NCI-H1417 (cell line): Measurements from ENCODE around the gene ADORA1.
A peak's percentile ranks its signal among the peaks of the same experiment; 100 is the strongest.

Experiments
- DNase-seq, 3 experiments: peaks; one replicate each; lab custom pipeline; 2025; lab: John Stamatoyannopoulos, UW

Gene ADORA1

DNA sequence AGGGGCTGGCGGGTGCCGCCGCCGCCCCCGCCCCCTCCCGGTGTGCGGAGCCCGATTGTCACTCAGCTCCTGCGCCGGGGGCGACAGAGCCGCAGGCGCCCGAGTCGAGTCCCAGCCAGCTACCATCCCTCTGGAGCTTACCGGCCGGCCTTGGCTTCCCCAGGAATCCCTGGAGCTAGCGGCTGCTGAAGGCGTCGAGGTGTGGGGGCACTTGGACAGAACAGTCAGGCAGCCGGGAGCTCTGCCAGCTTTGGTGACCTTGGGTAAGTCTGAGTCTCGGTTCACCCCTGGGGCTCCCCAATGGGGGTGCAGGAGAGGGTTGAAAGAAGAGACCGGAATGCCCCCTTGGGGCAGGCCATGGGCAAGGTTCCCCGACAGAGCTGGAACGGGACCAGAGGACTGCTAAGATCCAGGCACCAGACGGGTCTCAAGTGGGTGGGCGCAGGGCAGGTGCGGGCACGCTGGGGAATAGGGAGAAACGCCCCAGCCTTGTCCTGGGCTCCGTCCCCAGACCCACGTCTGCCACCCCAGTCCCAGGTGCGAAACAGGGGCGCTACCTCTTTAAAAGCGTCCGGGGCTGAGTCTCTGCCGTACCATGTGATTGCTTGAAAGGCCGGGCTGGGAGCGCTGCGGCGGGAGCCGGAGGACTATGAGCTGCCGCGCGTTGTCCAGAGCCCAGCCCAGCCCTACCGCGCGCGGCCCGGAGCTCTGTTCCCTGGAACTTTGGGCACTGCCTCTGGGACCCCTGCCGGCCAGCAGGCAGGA is at the start of gene ADORA1:
TSS of gene ADORA1 (plus strand) at position 61 of the 765 bp plus-strand sequence. CDS start 1,116 bp downstream, outside the sequence.
- peak; percentile 55 to 66 (median 60) for DNase-seq

DNA sequence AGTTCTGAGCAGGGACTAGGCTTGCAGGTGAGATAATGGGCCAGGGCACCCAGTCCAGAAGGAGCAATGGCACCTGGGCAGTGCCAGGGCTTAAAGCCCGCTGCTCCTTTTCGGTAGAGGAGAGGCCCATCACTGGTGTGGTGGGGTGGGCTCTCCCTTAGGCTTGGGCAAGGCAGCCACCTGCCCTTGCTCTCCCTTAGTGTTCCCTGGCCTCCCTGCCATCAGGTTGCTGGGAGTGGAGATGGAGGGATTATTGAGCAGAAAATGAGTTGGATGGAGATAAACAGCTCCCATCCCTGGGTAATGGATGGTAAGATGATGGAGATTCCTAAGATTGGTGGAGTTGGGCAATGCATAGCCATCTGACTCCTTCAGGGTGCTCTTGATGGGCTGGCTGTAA is 49.6 kb upstream of the ADORA1 start:
- no peak for DNase-seq

DNA sequence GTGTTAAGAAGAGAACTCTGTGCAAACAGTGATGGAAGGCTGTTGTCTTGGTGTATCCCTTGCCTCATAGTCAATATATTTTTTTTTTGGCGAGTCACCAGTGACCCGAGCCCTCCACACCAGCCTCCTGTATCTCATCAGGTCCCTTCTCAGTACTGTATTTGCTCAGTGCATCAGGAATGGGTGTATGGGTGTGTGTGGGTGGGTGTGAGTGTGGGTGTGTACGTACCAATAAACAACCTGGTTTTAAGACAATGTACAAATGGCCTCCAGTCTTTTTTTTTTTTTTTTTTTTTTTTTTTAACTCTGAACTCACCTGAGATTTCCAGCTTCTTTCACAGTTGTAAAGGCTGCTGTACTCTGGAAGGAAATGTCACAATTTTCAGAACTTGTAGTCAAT is 49.0 kb upstream of the ADORA1 start:
- no peak for DNase-seq

DNA sequence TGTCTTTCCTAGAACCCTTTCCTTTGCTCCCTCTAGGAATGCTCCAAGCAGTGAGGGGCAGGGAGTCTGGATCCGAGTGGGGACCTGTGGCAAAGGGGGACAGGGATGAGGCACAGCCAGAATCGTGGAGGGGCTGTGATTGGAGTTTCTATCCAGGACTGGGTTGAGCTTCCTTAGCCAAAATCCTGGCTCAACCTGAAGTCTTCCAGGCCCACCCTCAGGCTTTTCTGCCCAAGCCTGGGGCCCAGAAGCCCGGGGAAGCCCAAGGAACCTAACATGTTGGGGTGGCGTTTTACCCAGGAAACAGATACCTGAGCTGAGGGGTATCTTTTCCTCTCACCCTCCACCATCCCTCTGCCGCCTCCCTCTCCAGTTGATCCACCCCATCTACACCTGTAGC is 47.1 kb upstream of the ADORA1 start:
- DNase-seq, result no peak

DNA sequence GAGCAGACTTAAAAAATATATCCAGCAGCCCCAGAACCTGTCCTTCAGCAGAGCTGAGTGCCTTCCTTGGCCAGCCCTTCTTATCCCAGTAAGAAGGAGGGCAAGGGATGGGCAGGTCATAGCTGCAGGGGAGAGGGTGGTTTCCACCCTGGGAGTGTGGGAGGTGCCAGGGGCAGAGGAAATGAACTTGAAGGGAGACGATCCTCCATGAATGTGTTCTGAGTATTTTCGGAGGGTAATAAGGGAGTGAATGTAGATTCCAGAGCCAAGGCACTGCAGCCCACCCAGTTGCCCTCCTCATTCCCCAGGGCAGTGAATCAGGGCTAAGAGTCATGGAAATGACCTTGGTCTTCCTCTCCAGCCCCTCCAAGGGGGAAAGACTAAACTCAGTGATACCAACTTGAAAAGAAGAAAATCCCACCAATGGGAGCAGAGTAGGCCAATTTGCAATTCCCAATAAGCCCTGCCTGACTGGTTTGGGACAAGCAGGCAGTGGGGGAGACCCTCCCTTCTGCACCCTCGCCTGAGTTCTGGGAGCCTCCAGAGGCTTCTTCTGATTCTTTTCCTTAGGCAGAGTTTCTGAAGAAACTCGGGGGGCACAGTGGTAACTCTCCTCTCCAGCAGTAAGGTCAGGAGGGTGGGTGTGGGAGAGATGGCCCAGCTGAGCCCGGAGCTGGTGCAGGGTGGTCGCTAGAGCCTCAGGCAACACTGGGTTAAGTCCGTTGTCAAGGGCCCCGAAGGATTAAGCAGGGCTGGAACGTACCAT is 45.9 kb upstream of the ADORA1 start:
- no peak for DNase-seq

DNA sequence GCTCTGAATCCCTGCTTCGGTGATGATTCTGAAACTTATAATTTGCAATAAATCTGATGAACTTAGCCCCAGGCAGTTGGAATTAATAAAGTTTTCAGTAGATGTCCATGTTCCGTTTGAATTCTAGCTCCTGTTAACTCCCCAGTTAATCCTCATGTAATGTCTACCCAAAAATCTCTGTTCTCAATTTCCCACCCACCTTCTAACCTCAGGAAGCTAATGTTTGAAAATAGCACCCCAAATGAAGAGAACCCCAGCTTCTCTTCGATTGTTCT is 45.4 kb upstream of the ADORA1 start:
- DNase-seq, result no peak

DNA sequence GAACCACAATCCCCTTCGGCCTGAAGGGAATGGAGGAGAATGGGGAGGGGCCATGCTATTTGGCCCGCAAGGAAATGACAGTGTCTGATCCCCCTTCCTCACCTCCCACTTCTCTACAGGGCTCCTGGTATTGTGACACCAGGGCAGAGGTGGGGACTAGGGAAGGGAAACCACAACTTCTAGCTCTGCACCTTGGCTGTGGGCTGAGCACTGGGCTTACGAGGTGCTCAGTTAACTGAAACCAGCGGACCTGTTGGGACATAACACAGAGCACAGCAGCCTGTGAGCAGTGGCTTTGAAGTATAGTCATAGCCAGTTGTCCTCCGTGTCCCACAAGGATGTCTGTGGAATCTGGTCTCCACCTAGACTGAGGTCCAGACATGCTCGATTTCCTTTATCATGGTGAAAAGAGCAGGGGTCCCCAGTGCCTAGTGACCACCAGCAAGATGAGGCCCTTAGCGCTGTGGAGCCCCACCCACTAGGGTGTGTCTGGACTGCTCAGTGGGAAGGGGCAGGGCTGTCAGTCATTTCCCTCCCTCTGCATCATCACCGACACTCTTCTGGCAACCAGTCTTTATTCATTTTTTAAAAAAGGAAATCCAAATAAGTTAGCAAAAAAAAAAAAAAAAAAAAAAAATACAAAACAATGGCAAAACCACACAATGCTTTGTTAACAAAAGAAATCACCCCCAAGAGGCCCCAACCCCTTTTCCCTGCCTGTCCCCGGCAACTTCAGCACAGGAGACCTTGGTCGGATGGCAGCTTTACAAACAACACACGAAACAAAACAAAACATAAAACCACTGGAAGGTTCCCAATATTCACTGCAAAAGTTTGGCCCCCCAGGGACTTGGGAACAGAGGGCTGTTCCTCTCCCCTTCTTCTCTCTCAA is 44.7 kb upstream of the ADORA1 start:
- no peak for DNase-seq

DNA sequence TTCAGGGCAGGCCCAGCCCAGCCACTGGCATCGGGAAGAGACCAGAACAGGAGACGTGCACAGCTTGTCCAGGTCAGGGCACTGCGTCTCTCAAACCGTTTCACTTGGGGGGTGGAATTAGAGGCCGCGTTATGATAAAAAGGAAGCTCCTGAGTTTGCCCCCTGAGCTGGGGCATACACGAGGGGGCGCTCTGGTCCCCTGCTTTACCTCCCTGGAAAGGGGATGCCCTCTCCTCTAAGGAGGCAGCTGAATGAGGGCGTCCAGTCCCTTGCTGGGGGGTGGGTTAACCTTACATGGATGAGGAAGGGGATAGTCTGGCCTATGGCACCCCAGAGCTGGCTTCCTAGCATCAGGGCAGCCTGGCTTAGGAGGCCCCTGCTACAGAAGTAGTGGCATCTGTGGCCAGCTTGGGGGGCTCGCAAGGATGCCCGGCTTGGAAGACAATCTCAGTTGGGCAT is 44.0 kb upstream of the ADORA1 start:
- DNase-seq, result no peak

DNA sequence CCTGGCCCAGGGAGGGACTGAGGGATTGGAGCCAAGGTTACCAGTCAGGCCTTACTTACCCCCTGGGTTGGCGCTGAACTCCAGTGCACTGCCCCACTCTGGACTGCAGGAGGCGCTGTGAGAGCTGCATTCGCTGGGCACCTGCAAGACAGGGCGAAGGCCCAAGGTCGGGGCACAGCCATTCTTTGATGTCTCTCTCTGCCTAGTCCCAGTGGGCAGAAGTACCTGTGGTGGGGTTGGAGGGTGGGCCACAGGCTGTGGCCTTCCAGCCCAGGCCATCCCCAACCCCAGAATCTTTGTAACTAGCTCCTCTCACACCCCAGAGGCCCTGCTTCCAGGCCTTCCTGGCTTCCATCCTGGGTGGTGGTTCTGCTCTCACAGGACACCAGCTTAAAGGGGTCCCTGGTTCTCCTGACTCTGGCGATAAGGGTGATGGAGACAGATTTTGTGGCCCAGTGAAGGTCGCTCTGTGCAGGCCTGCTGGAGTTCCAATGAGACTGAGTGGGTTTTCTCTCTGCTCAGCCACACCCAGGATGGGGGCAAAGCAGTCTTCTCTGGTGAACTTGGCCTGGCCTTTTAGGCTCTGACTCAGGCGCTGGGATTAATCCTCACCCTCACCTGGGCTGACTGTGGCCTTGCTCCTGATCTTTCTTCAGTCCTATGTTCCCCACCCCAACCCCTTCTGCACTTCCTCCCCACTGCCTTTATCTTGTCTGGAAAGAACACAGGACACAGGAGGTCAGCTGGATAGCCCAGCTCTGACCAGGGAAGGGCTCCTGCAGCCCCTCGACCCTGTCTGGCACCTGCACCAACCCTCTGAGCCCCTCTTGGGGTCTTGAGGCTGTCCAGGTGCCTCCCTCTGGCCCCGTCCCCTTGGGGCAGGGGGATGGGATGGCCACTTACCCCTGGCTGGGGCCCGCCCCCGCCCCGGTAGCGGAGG is 42.7 kb upstream of the ADORA1 start:
- peak in 1 of 3 experiments; percentile 12 for DNase-seq

DNA sequence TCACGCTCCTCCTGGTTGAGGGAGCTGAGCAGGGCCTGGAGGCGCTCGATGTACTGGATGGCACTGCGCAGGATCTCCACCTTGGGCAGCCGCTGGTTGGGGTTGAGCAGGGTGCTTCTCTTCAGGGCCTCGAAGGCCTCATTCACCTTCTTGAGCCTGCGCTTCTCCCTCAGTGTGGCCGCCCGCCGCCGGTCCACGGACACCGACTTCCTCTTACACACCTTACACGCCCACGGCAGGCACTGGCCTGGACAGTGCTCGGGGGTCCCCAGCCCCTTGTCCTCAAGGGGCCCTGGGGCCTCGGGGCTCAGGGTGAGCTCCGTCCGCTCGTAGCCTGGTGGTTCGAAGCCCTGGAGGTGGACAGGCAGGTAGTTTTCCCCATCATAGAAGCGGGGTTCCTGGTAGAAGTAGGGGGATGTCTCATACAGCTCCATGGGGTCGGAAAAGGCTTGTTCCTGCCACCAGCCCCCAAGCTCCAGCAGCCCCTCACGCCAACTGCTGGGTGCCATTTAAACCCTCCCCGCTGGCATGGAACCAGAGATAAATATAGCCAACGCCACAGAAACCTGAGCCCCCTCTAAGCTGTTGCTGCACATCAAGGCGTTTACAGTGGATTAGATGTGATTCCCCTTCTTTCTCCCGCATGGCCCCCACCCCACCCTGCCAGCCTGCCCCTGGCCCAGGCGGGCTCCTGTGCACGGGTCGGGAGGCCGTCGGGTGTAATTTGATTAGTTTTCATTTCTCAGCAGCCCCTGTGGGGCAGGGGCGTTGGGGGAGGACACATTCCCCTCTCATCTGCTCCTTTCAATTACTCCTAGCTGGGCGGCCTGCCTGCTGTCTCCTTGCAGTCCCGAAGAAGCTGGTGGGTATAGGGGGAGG is 41.8 kb upstream of the ADORA1 start, which contains the start of gene MYOG:
TSS of gene MYOG (minus strand) at position 485 of the 879 bp plus-strand sequence. CDS start at position 434, 51 bp downstream.
- no peak for DNase-seq

DNA sequence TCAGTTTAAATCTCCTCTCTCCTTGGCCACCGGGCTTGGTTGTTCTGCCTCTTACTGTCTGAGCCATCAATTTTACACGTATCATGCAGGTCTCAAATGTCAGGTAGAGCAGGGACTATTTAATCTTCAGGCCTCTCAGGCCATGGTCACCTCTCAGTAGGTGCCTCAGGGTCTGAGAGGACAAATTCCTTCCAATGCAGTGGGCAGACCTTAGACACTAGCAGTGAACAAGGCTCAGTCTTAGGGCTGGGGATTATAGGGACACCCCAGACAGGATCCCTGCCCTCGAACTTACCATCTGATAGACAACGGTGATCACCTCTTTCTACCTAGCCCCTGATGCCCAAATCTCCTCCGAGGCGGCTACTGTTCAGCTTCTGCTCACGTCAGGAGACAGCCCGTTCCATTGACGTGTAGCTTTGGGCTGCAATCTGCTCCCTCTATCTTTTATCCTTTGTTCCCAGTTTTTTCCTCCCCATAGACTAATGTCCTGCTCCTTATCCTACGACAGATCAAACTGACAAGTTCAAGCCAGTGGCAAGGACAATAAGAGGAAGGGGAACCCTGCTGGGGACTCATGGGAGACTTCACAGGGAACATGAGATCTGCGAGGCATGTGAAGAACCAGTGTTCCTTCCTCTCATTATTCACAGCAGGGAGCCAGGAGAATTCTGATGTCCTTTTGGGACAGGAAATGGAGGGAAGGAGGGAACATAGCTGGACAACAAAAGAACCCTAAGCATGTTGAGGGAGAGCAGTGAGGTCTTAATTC is 40.3 kb upstream of the ADORA1 start:
- peak in 1 of 3 experiments; percentile 7 for DNase-seq

DNA sequence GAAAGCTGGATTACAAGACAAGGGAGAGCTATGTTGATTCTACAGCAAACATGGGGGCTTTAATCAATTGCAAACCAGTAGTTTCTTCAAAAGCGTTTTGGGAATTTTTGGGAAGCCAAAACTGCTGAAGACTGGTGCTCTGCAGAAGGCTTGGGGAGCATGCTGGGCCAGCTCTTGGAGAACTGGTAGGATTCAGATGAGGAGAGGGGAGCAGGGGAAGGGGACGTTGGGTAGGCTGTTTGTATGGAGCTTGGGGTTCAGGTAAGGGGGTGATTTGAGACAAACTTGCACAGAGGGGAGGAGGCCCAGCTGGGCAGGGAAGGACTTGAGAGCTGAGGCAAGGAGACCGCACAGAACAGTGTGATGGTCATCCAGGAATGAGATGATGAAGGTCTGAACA is 39.1 kb upstream of the ADORA1 start:
- DNase-seq, result no peak

DNA sequence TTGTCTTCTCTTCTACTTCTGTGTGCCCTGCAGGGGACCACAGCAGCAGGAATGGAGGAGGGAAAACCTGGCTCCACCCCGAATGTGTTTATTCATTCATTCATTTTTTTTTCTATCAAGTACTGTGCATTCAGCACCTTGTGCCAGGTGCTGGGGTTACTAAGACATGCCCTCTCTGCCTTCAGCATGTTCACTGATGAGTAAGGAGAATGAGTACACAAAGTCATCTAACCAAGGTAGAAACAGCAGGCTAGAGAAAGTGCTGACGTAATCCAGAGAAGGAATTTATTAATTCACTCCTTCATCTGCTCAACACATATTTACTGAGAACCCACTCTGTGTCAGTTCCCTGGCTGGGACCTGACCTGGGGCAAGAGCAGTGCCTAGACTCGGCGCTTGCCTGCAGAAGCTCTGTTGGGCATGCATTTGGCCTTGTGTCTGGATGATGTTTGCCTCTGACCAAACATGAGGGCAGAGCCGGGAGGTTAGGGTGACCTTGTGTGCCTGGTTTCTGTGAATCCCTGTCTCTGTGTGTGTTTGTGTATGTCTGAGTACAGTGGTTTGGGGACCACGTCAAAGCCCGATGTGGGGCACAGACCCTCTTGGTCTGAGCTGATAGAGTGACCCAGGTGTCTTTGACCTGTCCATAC is 38.4 kb upstream of the ADORA1 start:
- DNase-seq, result no peak

DNA sequence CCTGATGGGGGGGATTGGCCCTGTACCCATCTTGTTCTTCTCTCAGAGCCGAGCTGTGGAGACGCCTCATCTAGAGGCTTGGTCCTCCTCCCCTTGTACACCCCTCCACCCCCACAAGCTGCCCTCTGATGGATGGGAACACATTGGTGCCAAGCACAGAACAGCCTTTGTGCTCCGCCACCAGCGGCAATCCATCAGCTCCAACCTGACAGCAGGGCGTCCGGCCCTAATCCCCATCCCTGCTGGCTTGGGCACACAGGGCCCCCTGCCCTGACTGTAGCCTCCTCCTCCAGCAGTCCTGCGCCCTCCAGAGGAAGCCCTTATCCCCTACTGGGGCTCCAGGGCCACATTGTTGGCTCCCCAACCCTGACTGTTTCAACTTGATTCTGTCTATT is 37.9 kb upstream of the ADORA1 start:
- DNase-seq, result no peak

DNA sequence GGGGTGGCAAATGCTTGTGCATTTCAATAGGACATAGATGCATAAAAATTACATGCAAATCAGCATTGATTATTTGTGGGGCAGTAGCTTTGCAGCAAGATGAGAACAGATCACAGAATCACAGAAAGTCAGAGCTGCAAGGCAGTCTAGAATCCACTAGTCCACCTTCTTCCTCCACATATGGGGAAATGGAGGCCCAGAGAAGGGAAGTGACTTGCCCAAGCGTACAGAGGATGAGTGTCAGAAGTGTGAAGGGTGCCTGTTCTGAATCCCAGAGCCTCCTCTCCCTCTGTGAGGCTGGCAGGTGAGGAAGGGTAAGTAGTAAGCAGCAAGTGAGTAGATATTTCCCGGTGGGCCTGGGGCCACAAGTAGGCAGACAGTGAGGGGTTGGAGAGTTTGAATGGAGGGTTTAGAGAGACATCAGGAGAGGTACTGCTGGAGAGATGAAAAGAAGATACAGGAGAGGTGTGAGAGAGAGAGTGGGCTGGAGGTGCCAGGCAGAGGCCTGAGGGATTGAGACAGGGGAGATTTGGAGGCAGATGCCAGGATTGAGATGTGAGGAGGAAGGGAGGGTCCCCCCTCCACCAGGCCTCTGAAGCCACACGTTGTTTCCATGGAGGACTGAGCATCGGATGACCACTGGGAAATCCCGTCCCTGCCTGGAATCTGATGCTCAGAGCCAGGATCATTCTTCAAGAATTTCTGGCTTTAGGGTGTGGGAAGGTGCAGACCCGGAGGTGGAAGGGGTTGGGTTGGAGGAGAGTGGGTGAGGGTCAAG is 36.9 kb upstream of the ADORA1 start:
- no peak for DNase-seq

DNA sequence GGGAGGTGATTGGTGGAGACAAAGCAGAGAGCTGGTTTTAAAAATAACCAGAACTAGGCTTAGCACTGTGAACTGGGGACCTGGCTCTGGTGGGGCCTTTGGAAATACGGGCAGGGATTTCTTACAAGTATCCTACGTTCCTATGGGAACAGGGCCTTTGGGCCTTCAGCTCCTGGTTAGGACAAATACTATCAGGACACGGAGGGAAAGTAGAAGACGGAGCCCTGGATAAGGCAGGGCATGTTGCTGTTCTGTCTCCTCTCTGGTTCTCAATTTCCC is 36.4 kb upstream of the ADORA1 start:
- no peak for DNase-seq

DNA sequence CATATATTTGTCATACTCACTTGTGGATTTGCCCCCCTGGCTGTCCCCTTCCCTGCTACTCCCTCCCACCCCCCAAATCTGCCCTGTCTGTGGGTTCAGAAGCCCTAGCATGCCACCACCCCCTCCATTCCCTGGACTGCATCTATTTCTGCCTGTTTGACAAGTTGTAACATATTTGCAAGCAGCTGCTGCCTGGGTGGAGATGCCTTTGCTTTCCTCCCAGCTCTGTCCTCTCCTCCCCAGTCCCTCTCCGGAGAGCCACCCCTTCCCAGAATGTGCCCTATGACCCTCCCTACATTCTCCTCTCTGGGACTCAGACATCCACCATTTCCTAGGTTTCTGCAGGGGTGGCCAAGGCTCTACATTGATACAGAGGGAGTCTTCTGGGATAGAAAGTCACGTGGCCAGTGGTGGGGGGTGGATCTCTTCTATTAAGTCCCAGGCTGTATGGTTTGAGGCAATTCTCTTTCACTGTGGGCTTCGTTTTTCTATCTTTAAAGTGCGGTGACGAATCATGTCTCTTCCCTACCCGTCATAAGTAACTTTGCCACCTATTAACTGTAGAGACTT is 35.7 kb upstream of the ADORA1 start:
- DNase-seq, result no peak
